Measurements from ENCODE around the gene TM6SF1.
"Not testable (repeated sequence)": the region's sequence is repeated elsewhere in the genome, so short reads cannot be mapped to it uniquely, and the experiment has no call there.

Gene TM6SF1

GRCh38 chr15:83077491-83078230 is 29.8 kb upstream of the TM6SF1 start:
- no peak for DNase-seq (ENCODE audit: insufficient read length, low spot score)
- no peak for FAIRE-seq
- TF ChIP-seq POLR2A (IDR thresholded peaks at IDR 0.05; ENCODE audit: low read depth, low read length): no peak

DNA sequence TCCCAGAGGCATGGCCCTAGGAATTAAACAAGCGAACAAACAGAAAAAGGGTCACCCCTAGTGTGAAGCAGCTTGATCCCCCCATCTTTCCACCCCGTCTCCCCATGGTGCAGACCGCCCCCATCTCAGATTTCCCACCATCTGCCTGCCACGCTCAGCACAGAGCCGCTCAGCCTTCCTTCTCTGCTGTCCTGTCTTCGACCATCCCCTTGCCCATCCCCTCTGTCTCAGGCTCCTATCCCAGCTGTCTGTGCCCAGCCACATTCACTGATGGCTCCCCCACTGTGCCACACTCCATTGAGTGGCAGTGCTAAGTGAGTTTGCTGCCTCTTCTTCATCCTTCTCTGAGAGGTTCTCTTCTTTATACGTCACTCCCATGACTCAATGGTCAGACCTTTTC is 28.7 kb upstream of the TM6SF1 start:
- DNase-seq (ENCODE audit: insufficient read length, low spot score) (no peak), FAIRE-seq (no peak)
- no peak for TF ChIP-seq POLR2A (IDR thresholded peaks at IDR 0.05; ENCODE audit: low read depth, low read length)

DNA sequence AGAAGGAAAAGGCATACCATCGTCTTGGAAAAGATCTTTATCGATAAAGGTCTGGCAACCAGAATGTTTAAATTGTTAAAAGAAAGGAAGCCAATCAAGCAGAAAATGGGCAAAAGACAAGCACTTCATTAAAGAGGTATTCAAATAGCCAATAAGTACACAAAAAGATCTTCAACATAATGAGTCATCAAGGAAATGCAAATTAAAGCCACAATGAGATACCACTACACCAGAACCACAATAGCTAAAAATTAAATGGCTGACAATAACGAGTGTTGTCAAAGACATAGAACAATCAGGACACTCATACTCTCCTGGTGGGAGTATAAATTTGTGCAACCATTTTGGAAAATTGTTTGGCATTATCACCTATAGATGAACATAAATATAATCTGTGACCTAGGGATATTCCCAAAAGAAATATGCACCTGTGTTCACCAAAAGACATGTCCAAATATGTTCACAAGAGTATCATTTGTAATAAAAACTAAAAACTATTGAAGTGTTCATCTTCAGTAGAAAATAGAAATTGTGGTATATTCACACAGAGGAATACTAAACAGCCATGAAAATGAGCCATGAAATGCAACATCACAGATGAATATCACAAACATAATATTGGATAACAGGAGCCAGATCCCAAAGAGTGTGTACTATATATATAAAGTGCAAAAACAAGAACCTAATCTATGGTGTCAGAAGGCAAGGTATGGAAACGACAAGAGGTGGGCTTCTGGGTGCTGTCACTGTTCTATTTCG is 26.0 kb upstream of the TM6SF1 start:
- DNase-seq (ENCODE audit: insufficient read length, low spot score): no peak
- no peak for TF ChIP-seq POLR2A (IDR thresholded peaks at IDR 0.05; ENCODE audit: low read depth, low read length)
- FAIRE-seq: no peak

DNA sequence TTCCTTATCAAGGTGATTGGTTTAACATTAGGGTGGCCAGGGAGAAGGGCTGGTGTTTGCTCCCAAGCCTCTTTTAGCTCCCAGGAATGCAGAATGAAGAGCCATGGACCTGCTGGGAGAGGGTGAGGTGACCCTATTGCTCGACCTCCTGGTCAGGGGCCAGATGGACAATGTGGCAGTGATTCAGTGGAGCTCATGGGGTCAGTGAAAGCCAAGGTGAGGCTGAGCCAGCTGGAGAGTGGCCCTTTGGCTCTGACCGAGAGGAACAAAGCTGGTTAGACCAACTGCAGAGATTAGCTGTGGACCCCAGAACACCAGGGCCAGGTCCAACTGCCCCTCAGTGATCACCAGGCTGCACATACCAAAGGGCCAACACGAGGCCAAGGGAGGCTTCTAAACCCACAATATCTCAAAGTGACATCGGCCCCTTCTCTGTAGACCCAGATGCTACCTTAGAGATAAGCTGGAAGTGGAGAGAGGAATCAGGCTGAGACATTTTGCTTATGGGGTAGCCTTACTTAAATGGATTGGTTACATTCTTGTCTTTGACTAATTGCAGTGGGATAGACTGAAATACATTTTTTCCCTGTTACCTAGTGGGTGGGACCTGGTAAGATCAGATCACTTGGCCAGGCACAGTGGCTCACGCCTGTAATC is 24.6 kb upstream of the TM6SF1 start:
- TF ChIP-seq POLR2A (IDR thresholded peaks at IDR 0.05; ENCODE audit: low read depth, low read length): no peak
- DNase-seq (ENCODE audit: insufficient read length, low spot score) (no peak), FAIRE-seq (no peak)

- not testable (repeated sequence) for FAIRE-seq; DNase-seq (ENCODE audit: insufficient read length, low spot score)
Observed at GRCh38 chr15:83085461-83085860, 22.0 kb upstream of the TM6SF1 start.

GRCh38 chr15:83085864-83086552 is 21.4 kb upstream of the TM6SF1 start:
- not testable (repeated sequence) for FAIRE-seq; DNase-seq (ENCODE audit: insufficient read length, low spot score)

DNA sequence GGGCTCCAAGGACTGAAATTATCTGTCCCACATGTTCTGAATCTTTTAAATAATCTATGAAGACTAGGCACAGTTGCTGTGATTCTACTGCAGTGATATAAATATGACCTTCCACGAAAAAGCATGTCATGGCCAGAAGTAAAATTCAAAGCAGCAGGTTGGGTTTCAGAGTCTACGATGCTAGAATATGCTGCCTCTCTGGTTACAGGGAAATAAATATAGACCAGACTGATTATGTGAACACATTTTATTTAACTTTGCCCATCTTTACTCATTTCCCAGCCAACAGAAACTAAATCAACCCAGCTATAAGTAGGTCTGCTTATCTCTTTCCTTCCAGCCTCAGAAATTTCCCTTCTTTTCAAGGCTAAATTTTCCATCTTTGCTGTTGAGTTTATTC is 19.9 kb upstream of the TM6SF1 start:
- FAIRE-seq: no peak
- no peak for TF ChIP-seq POLR2A (IDR thresholded peaks at IDR 0.05; ENCODE audit: low read depth, low read length)
- DNase-seq (ENCODE audit: insufficient read length, low spot score): no peak

DNA sequence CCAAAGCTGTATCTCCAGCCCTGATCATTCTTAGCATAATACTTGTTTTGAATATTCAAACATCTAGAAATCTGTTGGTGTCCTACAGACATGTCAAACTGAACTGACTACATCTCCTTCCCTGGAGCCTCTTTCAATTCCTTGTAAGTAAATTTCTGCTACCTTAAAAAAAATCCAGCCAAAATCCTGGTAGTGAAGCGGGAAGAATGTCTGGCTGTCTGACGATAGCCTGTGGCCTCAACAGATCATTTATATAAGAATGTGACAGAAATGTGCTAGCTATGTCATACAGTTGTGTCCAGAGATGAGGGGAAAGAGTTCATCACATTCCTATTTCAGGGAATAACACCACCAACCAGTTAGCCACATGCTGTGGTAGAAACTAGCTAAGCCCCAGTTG is 18.6 kb upstream of the TM6SF1 start:
- no peak for TF ChIP-seq POLR2A (IDR thresholded peaks at IDR 0.05; ENCODE audit: low read depth, low read length)
- FAIRE-seq (no peak), DNase-seq (ENCODE audit: insufficient read length, low spot score) (no peak)

DNA sequence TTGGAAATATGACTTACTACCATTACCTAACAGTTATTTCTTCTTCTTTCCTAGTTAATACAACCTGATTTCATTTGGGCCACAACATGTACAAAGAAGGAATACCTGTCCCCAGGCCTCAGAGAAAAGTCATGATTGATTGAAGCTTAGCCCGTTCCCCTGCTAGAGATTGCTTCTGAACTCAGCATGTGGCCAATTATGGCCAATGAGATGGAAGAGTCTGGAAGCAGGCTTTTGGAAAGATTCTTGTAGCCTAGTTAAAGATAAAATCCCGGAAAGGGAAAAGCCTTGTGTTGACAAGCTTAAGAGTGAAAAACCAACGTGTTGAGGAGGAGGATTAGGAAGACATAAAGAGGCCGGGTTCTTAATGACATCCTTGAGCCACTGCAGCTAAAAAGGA is 17.0 kb upstream of the TM6SF1 start:
- FAIRE-seq: no peak
- TF ChIP-seq POLR2A (IDR thresholded peaks at IDR 0.05; ENCODE audit: low read depth, low read length): no peak
- no peak for DNase-seq (ENCODE audit: insufficient read length, low spot score)

- DNase-seq (ENCODE audit: insufficient read length, low spot score); FAIRE-seq: not testable (repeated sequence)
Observed at GRCh38 chr15:83091965-83092308, 15.5 kb upstream of the TM6SF1 start.

GRCh38 chr15:83092309-83092976 is 15.0 kb upstream of the TM6SF1 start:
- DNase-seq (ENCODE audit: insufficient read length, low spot score): no peak
- TF ChIP-seq POLR2A (IDR thresholded peaks at IDR 0.05; ENCODE audit: low read depth, low read length): no peak
- no peak for FAIRE-seq

GRCh38 chr15:83094583-83094982 is 12.9 kb upstream of the TM6SF1 start:
- FAIRE-seq: no peak
- no peak for TF ChIP-seq POLR2A (IDR thresholded peaks at IDR 0.05; ENCODE audit: low read depth, low read length)
- no peak for DNase-seq (ENCODE audit: insufficient read length, low spot score)

DNA sequence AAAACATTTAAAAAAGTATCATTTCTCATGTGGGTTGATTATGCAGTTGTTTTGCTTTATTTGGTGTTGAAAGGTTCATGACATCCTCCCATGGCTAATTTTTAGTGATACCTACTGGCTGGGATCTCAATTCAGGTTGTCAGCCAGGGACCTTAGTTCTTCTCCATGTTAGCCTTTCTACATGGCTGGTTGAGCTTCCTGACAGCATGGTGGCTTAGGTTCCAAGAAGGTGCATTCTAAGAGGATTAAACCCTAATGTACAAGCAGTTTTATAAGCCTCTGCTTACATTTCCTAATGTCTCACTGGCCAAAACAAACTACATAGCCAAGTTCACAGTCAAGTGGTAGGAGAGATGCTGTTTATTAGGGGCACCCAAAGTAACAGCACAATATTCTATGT is 9.4 kb upstream of the TM6SF1 start:
- FAIRE-seq (no peak), DNase-seq (ENCODE audit: insufficient read length, low spot score) (no peak)
- TF ChIP-seq POLR2A (IDR thresholded peaks at IDR 0.05; ENCODE audit: low read depth, low read length): no peak

DNA sequence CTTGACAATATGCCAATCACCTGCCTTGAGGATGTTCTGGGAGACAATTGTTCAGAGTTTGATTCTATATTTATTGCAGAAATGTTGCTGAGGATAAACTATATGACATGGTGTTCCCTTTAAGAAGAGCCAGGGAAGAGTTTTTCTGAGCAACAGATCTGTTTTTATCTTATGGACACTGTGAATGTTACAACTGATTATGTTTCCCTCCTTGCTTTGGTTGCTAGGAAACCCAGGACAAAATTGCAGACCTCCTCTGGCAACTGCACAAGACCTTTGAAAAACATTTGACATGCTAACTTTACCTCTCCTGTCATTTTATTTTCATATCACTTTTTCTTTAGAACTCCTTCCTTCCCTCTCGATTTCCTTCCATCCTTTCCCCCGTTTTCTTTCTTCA is 8.2 kb upstream of the TM6SF1 start:
- TF ChIP-seq POLR2A (IDR thresholded peaks at IDR 0.05; ENCODE audit: low read depth, low read length): no peak
- FAIRE-seq (no peak), DNase-seq (ENCODE audit: insufficient read length, low spot score) (no peak)
